Mammary epithelial cell (primary cell): ENCODE measurements around the gene ANKRD13B.

Source experiments
- EZH2 ChIP-seq: IDR thresholded peaks from 2 replicates; pipeline ENCODE4 v1.6.1; 2012; ENCODE audit warnings: low read length, inconsistent platforms, borderline replicate concordance
- TF ChIP-seq, protein P1 (sequence below), 2 donors: IDR thresholded peaks in 1 of 2; conservative IDR thresholded peaks in 1 of 2; 2 replicates each; pipeline ENCODE4 v1.5.1; 2011 to 2012; ENCODE audit warnings: inconsistent platforms in 2 of 2, low read length in 2 of 2, mild to moderate bottlenecking in 2 of 2, control low read depth in 1 of 2, low read depth in 1 of 2; ENCODE audit not compliant: insufficient read depth in 1 of 2; ENCODE audit errors: extremely low read depth in 1 of 2

DNA sequence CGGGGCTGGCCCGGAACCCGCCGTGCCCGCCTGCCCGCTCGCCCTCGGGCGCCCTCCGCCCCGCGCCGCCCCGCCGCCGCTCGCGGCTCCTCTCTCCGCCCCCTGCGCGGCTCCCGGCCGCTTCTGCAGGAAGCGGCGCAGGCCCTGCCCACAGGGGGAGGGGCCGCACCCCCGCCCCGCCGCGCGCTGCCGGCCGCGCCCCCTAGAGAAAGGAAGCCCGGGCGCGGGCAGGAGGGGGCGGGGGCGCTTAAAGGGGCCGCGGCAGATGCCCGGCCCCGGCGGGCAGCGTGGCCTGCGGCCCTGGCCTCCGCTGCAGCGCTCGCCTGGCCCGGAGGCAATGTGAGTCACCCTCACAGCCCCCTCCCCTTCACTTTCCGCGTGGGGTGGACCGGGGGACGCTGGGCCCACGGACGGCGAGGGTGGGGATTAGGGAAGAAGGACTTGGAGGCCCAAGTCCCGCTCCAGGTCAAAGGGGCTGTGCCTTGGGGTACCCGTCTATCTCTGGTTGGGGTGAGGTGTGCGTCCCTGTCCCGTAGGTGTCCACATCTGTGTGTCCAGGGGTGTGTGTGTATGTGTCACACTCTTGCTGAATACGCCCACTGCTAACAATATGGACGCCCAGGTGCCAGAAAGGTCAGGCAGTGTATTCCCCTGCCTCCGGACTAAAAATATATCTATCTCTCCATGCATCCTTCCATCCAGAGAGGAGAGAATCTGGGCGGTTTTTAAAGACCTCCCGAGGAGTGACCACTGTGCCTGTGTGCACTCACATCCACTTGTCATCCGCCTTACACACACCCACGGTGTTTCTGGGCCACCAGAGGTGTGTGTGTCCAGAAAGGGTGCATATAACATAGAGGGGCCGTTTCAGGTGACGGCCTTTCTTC lies 3.2 kb upstream of the ANKRD13B start, which contains the start of gene GIT1:
- TF ChIP-seq, protein P1, sequence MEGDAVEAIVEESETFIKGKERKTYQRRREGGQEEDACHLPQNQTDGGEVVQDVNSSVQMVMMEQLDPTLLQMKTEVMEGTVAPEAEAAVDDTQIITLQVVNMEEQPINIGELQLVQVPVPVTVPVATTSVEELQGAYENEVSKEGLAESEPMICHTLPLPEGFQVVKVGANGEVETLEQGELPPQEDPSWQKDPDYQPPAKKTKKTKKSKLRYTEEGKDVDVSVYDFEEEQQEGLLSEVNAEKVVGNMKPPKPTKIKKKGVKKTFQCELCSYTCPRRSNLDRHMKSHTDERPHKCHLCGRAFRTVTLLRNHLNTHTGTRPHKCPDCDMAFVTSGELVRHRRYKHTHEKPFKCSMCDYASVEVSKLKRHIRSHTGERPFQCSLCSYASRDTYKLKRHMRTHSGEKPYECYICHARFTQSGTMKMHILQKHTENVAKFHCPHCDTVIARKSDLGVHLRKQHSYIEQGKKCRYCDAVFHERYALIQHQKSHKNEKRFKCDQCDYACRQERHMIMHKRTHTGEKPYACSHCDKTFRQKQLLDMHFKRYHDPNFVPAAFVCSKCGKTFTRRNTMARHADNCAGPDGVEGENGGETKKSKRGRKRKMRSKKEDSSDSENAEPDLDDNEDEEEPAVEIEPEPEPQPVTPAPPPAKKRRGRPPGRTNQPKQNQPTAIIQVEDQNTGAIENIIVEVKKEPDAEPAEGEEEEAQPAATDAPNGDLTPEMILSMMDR (conservative IDR thresholded peaks at IDR 0.05 in 1 of 2, IDR thresholded peaks at IDR 0.05 in 1 of 2; ENCODE audit: extremely low read depth in 1 of 2, insufficient read depth in 1 of 2, low read depth in 1 of 2, low read length in 2 of 2), result no peak
- TF ChIP-seq EZH2, result no peak
